GM18499 (cell line): ENCODE data around the gene MYPN.
"Not testable (repeated sequence)": the region's sequence is repeated elsewhere in the genome, so short reads cannot be mapped to it uniquely, and the experiment has no call there.

Source experiments
- ATAC-seq: cut with Tn5 transposase; IDR thresholded peaks from one replicate; pipeline ENCODE4 v1.9.1; 2021; ENCODE audit warnings: moderate number of reproducible peaks; ENCODE audit not compliant: insufficient read depth, unreplicated experiment

Gene MYPN

GRCh38 chr10:68158031-68158430 is 48.7 kb downstream of the MYPN start:
- ATAC-seq, result no peak

- ATAC-seq, result peak; percentile 97
Observed at GRCh38 chr10:68163735-68164134, 54.4 kb downstream of the MYPN start.

- ATAC-seq, result no peak
Observed at GRCh38 chr10:68165643-68166042, 56.4 kb downstream of the MYPN start.

GRCh38 chr10:68166871-68167585 is 57.7 kb downstream of the MYPN start:
- no peak for ATAC-seq

GRCh38 chr10:68167586-68168189 is 58.4 kb downstream of the MYPN start:
- no peak for ATAC-seq

GRCh38 chr10:68171539-68172080 is 62.3 kb downstream of the MYPN start:
- no peak for ATAC-seq

- ATAC-seq, result no peak
Observed at GRCh38 chr10:68172324-68172723, 63.0 kb downstream of the MYPN start.

- no peak for ATAC-seq
Observed at GRCh38 chr10:68175949-68176348, 66.7 kb downstream of the MYPN start.

- ATAC-seq, result no peak
Observed at GRCh38 chr10:68176797-68177196, 67.5 kb downstream of the MYPN start.

GRCh38 chr10:68178592-68178991 is 69.3 kb downstream of the MYPN start:
- ATAC-seq, result no peak

GRCh38 chr10:68179016-68179415 is 69.7 kb downstream of the MYPN start:
- no peak for ATAC-seq

GRCh38 chr10:68180490-68180889 is 71.2 kb downstream of the MYPN start:
- ATAC-seq, result no peak

GRCh38 chr10:68184546-68184945 is 75.3 kb downstream of the MYPN start:
- no peak for ATAC-seq

GRCh38 chr10:68185085-68185484 is 75.8 kb downstream of the MYPN start:
- ATAC-seq, result no peak

- ATAC-seq, result no peak
Observed at GRCh38 chr10:68188835-68189234, 79.5 kb downstream of the MYPN start.

- no peak for ATAC-seq
Observed at GRCh38 chr10:68192113-68192512, 82.8 kb downstream of the MYPN start.

- no peak for ATAC-seq
Observed at GRCh38 chr10:68194290-68194689, 85.0 kb downstream of the MYPN start.

GRCh38 chr10:68195776-68196175 is 86.5 kb downstream of the MYPN start:
- ATAC-seq, result not testable (repeated sequence)

- no peak for ATAC-seq
Observed at GRCh38 chr10:68196701-68197100, 87.4 kb downstream of the MYPN start.

- ATAC-seq, result no peak
Observed at GRCh38 chr10:68202960-68203353, 93.7 kb downstream of the MYPN start.

- ATAC-seq, result no peak
Observed at GRCh38 chr10:68208424-68209042, 99.2 kb downstream of the MYPN start.
